ENCODE results near the gene SLC36A3.

SLC36A3 gene

DNA sequence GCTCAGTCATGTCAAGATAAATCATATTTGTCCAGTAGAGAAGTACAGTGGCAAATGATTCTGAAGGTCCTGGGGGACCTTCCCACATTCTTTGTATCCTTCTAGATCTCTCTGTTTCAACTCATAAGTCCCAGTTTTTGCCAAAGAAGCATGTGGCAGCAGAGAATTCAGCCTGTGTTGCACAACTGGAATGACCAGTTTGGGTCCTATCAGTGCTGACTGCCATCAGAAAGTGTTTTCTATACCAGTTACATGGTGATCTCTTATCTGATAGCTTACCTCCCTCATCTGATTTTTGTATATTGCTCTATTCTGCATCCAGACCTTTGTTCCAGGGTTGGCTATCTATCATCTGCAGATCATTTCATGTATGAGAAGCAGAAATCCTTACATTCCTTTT is 28.9 kb downstream of the SLC36A3 start:
- Histone ChIP-seq H3K4me1 (no peaks in the 10 kb centered on the region), H3K36me3 (no peaks in the 10 kb centered on the region), H3K27me3 (no peaks in the 10 kb centered on the region; the same call in 1 of the 2 replicates), H3K4me3 (ENCODE audit: low read depth, low read length) (no peak overlapping the region), H3K9me3 (no peaks in the 10 kb centered on the region)
- no peak for TF ChIP-seq CTCF (IDR thresholded peaks at IDR 0.05; ENCODE audit: low read depth, low read length)
- no peak for DNase-seq

GRCh38 chr5:151271336-151271735 is 32.2 kb downstream of the SLC36A3 start:
- TF ChIP-seq CTCF (IDR thresholded peaks at IDR 0.05; ENCODE audit: low read depth, low read length): no peak
- no peak for DNase-seq
- Histone ChIP-seq H3K27me3 (no peaks in the 10 kb centered on the region; the same call in 1 of the 2 replicates), H3K36me3 (no peaks in the 10 kb centered on the region), H3K9me3 (no peaks in the 10 kb centered on the region), H3K4me3 (ENCODE audit: low read depth, low read length) (no peak overlapping the region), H3K4me1 (no peaks in the 10 kb centered on the region)

- H3K36me3 ChIP-seq: no peaks in the 10 kb centered on the region
- DNase-seq: no peak
- H3K9me3 ChIP-seq: no peaks in the 10 kb centered on the region
- no peak for TF ChIP-seq CTCF (IDR thresholded peaks at IDR 0.05; ENCODE audit: low read depth, low read length)
- H3K4me1 ChIP-seq: no peaks in the 10 kb centered on the region
- no peaks in the 10 kb centered on the region; the same call in 1 of the 2 replicates for H3K27me3 ChIP-seq
- H3K4me3 ChIP-seq (ENCODE audit: low read depth, low read length): no peak overlapping the region
Measured at GRCh38 chr5:151270599-151270998, 33.0 kb downstream of the SLC36A3 start.

- H3K27me3 ChIP-seq: no peaks in the 10 kb centered on the region; the same call in 1 of the 2 replicates
- H3K9me3 ChIP-seq: no peaks in the 10 kb centered on the region
- H3K4me3 ChIP-seq (ENCODE audit: low read depth, low read length): no peak overlapping the region
- DNase-seq: no peak
- H3K36me3 ChIP-seq: no peaks in the 10 kb centered on the region
- H3K4me1 ChIP-seq: no peaks in the 10 kb centered on the region
- TF ChIP-seq CTCF (IDR thresholded peaks at IDR 0.05; ENCODE audit: low read depth, low read length): no peak
Measured at GRCh38 chr5:151267491-151268260, 35.9 kb downstream of the SLC36A3 start.

GRCh38 chr5:151264113-151264512 is 39.5 kb downstream of the SLC36A3 start:
- no peaks in the 10 kb centered on the region for H3K9me3 ChIP-seq
- H3K27me3 ChIP-seq: no peaks in the 10 kb centered on the region
- no peaks in the 10 kb centered on the region for H3K36me3 ChIP-seq
- no peak overlapping the region for H3K4me3 ChIP-seq (ENCODE audit: low read depth, low read length)
- TF ChIP-seq CTCF (IDR thresholded peaks at IDR 0.05; ENCODE audit: low read depth, low read length): no peak
- H3K4me1 ChIP-seq: no peaks in the 10 kb centered on the region
- no peak for DNase-seq

GRCh38 chr5:151262532-151262931 is 41.0 kb downstream of the SLC36A3 start:
- Histone ChIP-seq H3K4me3 (ENCODE audit: low read depth, low read length) (no peak overlapping the region), H3K4me1 (no peaks in the 10 kb centered on the region), H3K9me3 (no peaks in the 10 kb centered on the region), H3K27me3 (no peaks in the 10 kb centered on the region), H3K36me3 (no peaks in the 10 kb centered on the region)
- no peak for DNase-seq
- no peak for TF ChIP-seq CTCF (IDR thresholded peaks at IDR 0.05; ENCODE audit: low read depth, low read length)

Measured in BE2C (cell line).